Tibial nerve (tissue), 3 donors: ENCODE measurements around the gene RAB40C.

Source experiments
- CTCF ChIP-seq, 5 experiments: fragments of 200-600 bp in 3 of 5; fragments of 450-650 bp in 2 of 5; sonication (generic) in 3 of 5; IDR thresholded peaks; one replicate each; pipeline ENCODE4 v1.5.1; 2016 to 2019; ENCODE audit warnings: antibody characterized with exemption in 5 of 5, mild to moderate bottlenecking in 3 of 5, moderate library complexity in 2 of 5
- POLR2A ChIP-seq, 2 donors: fragments of 450-650 bp; IDR thresholded peaks; one replicate each; pipeline ENCODE4 v1.6.1; 2017; ENCODE audit warnings: antibody characterized with exemption in 2 of 2, mild to moderate bottlenecking in 2 of 2, moderate library complexity in 2 of 2

GRCh38 chr16:625117-625976 lies 35.5 kb downstream of the RAB40C start:
- TF ChIP-seq CTCF (IDR thresholded peaks at IDR 0.05) (no peak), POLR2A (IDR thresholded peaks at IDR 0.05) (no peak)
